ENCODE measurements around the gene PDE6H.

DNA sequence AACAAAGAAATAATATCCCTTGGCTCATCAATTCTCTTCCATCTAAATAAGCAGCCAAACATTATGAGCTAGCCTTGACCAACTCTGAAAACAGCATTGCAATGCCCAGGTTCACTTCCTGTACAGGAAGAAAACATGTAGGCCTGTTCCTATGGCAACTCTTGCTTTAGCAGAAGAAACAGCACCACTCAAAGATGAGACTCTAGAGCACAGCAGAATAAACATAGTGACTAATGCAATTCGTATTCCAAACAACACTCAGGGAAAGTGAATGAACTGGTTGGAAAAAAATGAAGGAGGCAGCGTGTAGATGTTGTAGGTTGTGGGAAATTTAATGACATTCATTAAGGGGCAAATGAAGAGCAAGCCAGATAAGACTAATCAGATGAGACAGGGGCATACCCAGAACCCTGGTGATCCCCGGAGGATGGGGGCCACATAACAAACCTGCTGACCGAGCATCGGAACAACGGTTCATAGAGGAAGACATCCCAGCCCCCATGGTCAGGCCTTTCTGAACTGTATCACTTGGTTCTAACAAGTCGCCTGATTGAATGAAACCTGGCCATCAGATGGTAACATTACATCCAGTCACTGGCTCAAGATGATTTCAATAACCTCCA is 20.4 kb upstream of the PDE6H start:
- no peak for TF ChIP-seq CTCF (IDR thresholded peaks at IDR 0.05)
- TF ChIP-seq POLR2A (IDR thresholded peaks at IDR 0.05), result no peak
